Activated naive CD8-positive, alpha-beta T cell treated with anti-CD3 and anti-CD28 coated beads, Interleukin-2, amount 50 U/mL, for 24 hours (primary cell): ENCODE measurements around the gene BRIX1.
"Not testable (repeated sequence)": the region's sequence is repeated elsewhere in the genome, so short reads cannot be mapped to it uniquely, and the experiment has no call there.

ENCODE experiments used
- ATAC-seq: fragments of 150-1000 bp; cut with Tn5 transposase; one replicate; pipeline ENCODE4 v1.10.0; 2021
- DNase-seq: peaks from one replicate; pipeline ENCODE4 v3.0.0; 2021
- H3K27ac Mint-ChIP-seq: one replicate; pipeline ENCODE4 v1.8.0; 2021; ENCODE audit warnings: mild to moderate bottlenecking, mixed read lengths
- H3K27me3 Mint-ChIP-seq: one replicate; pipeline ENCODE4 v1.8.0; 2021; ENCODE audit warnings: mixed read lengths
- H3K36me3 Mint-ChIP-seq: one replicate; pipeline ENCODE4 v1.8.0; 2021; ENCODE audit warnings: low read depth, mixed read lengths
- H3K4me1 Mint-ChIP-seq: one replicate; pipeline ENCODE4 v1.8.0; 2021; ENCODE audit warnings: mixed read lengths
- H3K4me3 Mint-ChIP-seq: one replicate; pipeline ENCODE4 v1.8.0; 2021; ENCODE audit warnings: mild to moderate bottlenecking, moderate library complexity, mixed read lengths
- H3K9me3 Mint-ChIP-seq: one replicate; pipeline ENCODE4 v1.8.0; 2021; ENCODE audit warnings: mixed read lengths

The BRIX1 gene

GRCh38 chr5:34897646-34898045, 17.9 kb upstream of the BRIX1 start:
- H3K9me3 Mint-ChIP-seq = no peaks in the 10 kb centered on the region
- no peak overlapping the region for H3K27ac Mint-ChIP-seq
- no peaks in the 10 kb centered on the region for H3K4me1 Mint-ChIP-seq
- no peaks in the 10 kb centered on the region for H3K27me3 Mint-ChIP-seq
- DNase-seq (no peak), ATAC-seq (no peak)
- peaks cover 10% of the 10 kb centered on the region for H3K36me3 Mint-ChIP-seq
- H3K4me3 Mint-ChIP-seq = no peak overlapping the region

DNA sequence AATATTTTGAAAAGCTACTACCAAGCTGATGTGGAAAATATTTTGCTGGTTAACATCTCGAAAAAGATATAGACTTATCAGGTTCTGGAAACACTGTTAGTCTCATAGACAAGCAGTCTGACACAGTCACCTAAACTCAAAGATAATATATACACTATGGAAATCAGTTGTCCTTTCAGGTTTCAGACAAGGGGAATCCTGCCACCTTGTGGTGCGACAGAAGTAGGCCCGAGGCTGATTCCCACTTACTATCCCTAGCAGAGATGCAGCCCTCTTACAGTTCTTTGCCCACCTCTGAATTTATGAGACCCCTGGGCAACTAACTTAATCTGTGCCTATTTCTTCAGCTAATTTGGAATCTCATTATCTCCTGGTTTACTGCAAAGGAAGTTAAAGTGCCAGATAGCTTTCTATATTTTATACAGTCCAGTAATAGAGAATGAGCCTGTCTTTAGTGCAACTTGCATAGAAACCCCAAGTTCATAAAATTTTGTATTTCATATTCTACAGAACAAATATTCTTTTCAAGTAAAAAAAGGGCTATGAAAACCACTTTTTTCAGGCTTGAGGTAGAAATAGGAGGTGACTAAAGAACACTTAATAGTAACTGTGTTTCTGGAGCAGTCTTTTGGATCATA, 17.1 kb upstream of the BRIX1 start:
- Mint-ChIP-seq H3K4me3 (no peak overlapping the region), H3K36me3 (peaks cover 12% of the 10 kb centered on the region), H3K27ac (no peak overlapping the region), H3K4me1 (no peaks in the 10 kb centered on the region), H3K27me3 (no peaks in the 10 kb centered on the region), H3K9me3 (no peaks in the 10 kb centered on the region)
- peak; percentile 55 for DNase-seq
- ATAC-seq = peak; percentile 65

- ATAC-seq (no peak), DNase-seq (no peak)
- Mint-ChIP-seq H3K4me3 (no peak overlapping the region), H3K27me3 (no peaks in the 10 kb centered on the region), H3K27ac (no peak overlapping the region), H3K36me3 (peaks cover 16% of the 10 kb centered on the region), H3K9me3 (no peaks in the 10 kb centered on the region), H3K4me1 (no peaks in the 10 kb centered on the region)
These were observed 16.4 kb upstream of the BRIX1 start for GRCh38 chr5:34899066-34899465.

DNA sequence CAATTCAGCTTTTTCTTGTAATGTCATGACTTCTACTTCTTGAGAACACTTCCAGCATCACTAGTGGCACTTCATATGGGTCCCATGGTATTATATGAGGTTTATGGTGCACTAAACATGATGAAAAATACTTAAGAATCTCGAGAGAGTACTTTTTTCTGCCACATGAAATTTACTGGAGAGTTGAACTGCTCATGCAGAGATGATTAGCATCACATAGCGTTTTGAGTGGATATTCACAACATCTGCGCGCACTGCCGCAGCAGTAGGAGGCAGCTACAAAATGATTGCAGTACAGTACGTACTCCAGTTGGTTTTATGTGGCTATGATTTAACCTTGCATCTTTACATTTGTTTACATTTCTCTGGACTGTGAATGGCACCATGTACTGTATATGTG, 14.9 kb upstream of the BRIX1 start:
- peaks cover 23% of the 10 kb centered on the region for H3K36me3 Mint-ChIP-seq
- no peak for DNase-seq
- no peak overlapping the region for H3K27ac Mint-ChIP-seq
- H3K9me3 Mint-ChIP-seq = no peaks in the 10 kb centered on the region
- no peak overlapping the region for H3K4me3 Mint-ChIP-seq
- ATAC-seq = no peak
- H3K27me3 Mint-ChIP-seq = no peaks in the 10 kb centered on the region
- no peaks in the 10 kb centered on the region for H3K4me1 Mint-ChIP-seq

DNA sequence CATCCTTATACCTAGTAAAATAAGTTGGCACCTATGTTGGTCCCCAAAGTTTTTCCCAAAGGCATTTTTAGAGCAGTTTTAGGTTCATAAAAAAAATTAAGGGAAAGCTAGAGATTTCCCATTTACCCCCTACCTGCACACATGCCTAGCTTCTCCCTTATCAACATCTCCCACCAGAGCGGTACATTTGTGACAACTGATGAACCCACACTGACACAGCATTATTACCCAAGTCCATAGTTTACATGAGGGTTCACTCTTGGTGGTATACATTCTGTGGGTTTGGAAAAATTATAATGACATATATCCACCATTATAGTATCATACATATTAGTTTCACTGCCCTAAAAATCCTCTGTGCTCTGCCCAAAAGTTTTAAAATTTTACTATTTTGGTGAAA, 12.3 kb upstream of the BRIX1 start:
- H3K4me3 Mint-ChIP-seq = no peak overlapping the region
- ATAC-seq (no peak), DNase-seq (no peak)
- peak overlapping the region; percentile 21 for H3K27ac Mint-ChIP-seq
- H3K4me1 Mint-ChIP-seq = no peaks in the 10 kb centered on the region
- no peaks in the 10 kb centered on the region for H3K27me3 Mint-ChIP-seq
- H3K36me3 Mint-ChIP-seq = peaks cover 17% of the 10 kb centered on the region
- no peaks in the 10 kb centered on the region for H3K9me3 Mint-ChIP-seq

DNA sequence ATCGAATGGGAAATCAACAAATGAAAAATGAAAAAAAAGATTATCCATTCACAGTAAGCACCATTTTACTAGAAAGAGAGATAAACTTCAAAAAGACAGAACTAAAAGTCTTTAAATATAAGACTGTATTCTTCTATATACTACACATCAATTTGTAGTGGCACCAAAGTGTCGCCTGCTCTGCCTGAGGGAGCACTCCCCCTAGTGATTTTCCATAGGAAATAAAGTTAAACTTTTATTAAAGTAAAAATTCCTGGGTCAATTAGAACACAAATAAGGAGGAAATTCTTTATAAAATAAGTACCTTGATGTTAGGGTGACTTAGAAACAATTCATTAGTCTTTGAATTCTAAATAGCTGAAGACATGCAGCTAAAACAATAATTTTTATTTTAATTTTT, 9.9 kb upstream of the BRIX1 start:
- H3K27me3 Mint-ChIP-seq = no peaks in the 10 kb centered on the region
- ATAC-seq (no peak), DNase-seq (no peak)
- no peaks in the 10 kb centered on the region for H3K4me1 Mint-ChIP-seq
- no peaks in the 10 kb centered on the region for H3K9me3 Mint-ChIP-seq
- peaks cover 34% of the 10 kb centered on the region for H3K36me3 Mint-ChIP-seq
- H3K4me3 Mint-ChIP-seq = no peak overlapping the region
- H3K27ac Mint-ChIP-seq = no peak overlapping the region

DNA sequence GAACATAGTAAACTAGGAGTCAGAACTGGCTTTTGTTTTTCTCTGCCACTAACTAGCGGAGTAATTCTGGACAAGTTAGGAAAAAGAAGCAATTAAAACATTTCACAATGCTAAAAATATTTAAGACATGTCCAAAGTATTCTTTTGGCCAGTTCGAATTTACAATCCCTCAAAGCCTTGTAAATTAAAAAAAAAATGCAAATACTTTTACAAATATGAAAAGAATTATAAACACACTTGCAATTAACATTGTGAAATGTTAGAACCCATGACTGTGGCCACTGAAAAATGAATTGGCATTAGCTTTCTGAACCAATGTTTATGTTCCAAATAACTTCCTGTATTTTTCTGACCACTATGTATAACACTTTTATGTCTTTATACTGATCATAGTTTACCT, 2.4 kb upstream of the BRIX1 start:
- Mint-ChIP-seq H3K27ac (no peak overlapping the region), H3K4me3 (no peak overlapping the region), H3K36me3 (peaks cover 53% of the 10 kb centered on the region), H3K4me1 (peaks cover 30% of the 10 kb centered on the region), H3K27me3 (no peaks in the 10 kb centered on the region), H3K9me3 (no peaks in the 10 kb centered on the region)
- DNase-seq (no peak), ATAC-seq (no peak)

GRCh38 chr5:34914671-34915138, 806 bp upstream of the BRIX1 start:
- H3K27ac Mint-ChIP-seq = no peak overlapping the region
- peaks cover 47% of the 10 kb centered on the region for H3K36me3 Mint-ChIP-seq
- H3K9me3 Mint-ChIP-seq = no peaks in the 10 kb centered on the region
- H3K4me3 Mint-ChIP-seq = no peak overlapping the region
- DNase-seq = peak; percentile 14
- peaks cover 35% of the 10 kb centered on the region for H3K4me1 Mint-ChIP-seq
- no peaks in the 10 kb centered on the region for H3K27me3 Mint-ChIP-seq
- ATAC-seq = no peak

GRCh38 chr5:34915856-34916192, 313 bp downstream of the BRIX1 start:
- H3K36me3 Mint-ChIP-seq = peaks cover 48% of the 10 kb centered on the region
- no peak overlapping the region for H3K27ac Mint-ChIP-seq
- peaks cover 40% of the 10 kb centered on the region for H3K4me1 Mint-ChIP-seq
- H3K27me3 Mint-ChIP-seq = no peaks in the 10 kb centered on the region
- H3K9me3 Mint-ChIP-seq = no peaks in the 10 kb centered on the region
- ATAC-seq (no peak), DNase-seq (no peak)
- no peak overlapping the region for H3K4me3 Mint-ChIP-seq

GRCh38 chr5:34916518-34916917, 1.0 kb downstream of the BRIX1 start:
- no peak overlapping the region for H3K4me3 Mint-ChIP-seq
- no peak overlapping the region for H3K27ac Mint-ChIP-seq
- DNase-seq = no peak
- no peak for ATAC-seq
- no peaks in the 10 kb centered on the region for H3K9me3 Mint-ChIP-seq
- peaks cover 45% of the 10 kb centered on the region for H3K4me1 Mint-ChIP-seq
- no peaks in the 10 kb centered on the region for H3K27me3 Mint-ChIP-seq
- peaks cover 48% of the 10 kb centered on the region for H3K36me3 Mint-ChIP-seq

GRCh38 chr5:34918025-34918424, 2.5 kb downstream of the BRIX1 start:
- no peaks in the 10 kb centered on the region for H3K9me3 Mint-ChIP-seq
- H3K27me3 Mint-ChIP-seq = no peaks in the 10 kb centered on the region
- ATAC-seq = no peak
- no peak overlapping the region for H3K4me3 Mint-ChIP-seq
- peaks cover 50% of the 10 kb centered on the region for H3K4me1 Mint-ChIP-seq
- no peak for DNase-seq
- peak overlapping the region; percentile 12 for H3K27ac Mint-ChIP-seq
- peaks cover 51% of the 10 kb centered on the region for H3K36me3 Mint-ChIP-seq

DNA sequence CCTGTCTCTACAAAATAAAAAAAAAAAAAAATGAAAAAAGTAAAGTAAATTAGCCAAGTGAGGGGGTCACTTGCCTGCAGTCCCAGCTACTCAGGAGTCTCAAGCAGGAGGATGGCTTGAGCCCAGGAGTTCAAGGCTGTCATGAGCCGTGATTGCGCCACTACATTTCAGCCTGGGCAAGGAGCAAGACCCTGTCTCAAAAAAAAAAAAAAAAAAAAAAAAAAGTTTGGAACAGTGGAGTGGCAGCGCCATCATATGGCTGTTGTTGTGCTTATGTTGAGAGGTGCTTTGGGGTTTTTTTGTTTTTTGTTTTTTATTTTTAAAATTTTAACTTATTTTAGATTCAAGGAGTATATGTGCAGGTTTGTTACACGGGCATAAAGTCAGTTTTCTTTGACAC, 3.6 kb downstream of the BRIX1 start:
- H3K4me3 Mint-ChIP-seq = no peak overlapping the region
- DNase-seq = no peak

DNA sequence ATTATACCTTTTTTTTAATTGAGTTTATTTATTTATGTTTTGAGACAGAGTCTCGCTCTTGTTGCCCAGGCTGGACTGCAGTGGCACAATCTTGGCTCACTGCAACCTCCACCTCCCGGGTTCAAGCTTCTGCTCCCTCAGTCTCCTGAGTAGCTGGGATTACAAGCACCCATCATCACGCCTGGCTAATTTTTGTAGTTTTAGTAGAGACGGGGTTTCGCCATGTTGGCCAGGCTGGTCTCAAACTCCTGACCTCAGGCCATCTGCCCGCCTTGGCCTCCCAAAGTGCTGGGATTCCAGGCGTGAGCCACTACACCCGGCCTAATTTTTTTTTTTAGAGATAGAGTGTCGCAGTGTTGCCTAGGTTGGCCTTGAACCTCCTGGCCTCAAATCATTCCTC, 7.7 kb downstream of the BRIX1 start:
- Mint-ChIP-seq H3K4me3 (peak overlapping the region; percentile 56), H3K4me1 (peaks cover 53% of the 10 kb centered on the region), H3K27ac (peak overlapping the region; percentile 88), H3K36me3 (peaks cover 65% of the 10 kb centered on the region)
- ATAC-seq, H3K27me3 Mint-ChIP-seq, H3K9me3 Mint-ChIP-seq, DNase-seq: not testable (repeated sequence)

More for the DNA sequence above, 3.6 kb downstream of the BRIX1 start:
- no peaks in the 10 kb centered on the region for H3K27me3 Mint-ChIP-seq
- no peak for ATAC-seq
- no peaks in the 10 kb centered on the region for H3K9me3 Mint-ChIP-seq
- peak overlapping the region; percentile 69 for H3K27ac Mint-ChIP-seq
- H3K4me1 Mint-ChIP-seq = peaks cover 51% of the 10 kb centered on the region
- H3K36me3 Mint-ChIP-seq = peaks cover 52% of the 10 kb centered on the region

GRCh38 chr5:34923694-34924461, 8.4 kb downstream of the BRIX1 start:
- peak overlapping the region; percentile 88 for H3K27ac Mint-ChIP-seq
- peaks cover 61% of the 10 kb centered on the region for H3K36me3 Mint-ChIP-seq
- peak overlapping the region; percentile 56 for H3K4me3 Mint-ChIP-seq
- DNase-seq (no peak), ATAC-seq (peak; percentile 96)
- H3K9me3 Mint-ChIP-seq = no peaks in the 10 kb centered on the region
- no peaks in the 10 kb centered on the region for H3K27me3 Mint-ChIP-seq
- H3K4me1 Mint-ChIP-seq = peaks cover 54% of the 10 kb centered on the region

DNA sequence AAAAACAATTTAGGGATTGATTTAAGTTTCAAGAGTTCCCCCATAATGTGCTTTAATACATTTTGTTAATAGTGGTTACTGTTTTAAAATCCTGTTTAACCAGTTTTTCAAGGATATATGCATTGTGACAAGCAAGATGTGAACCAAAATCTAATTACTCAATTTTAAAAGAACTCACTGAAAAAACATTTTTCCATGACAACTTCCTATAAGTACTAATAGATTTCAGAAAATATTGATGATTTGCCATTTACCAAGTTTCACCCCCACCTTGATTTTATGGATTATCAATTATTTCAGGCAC, 8.9 kb downstream of the BRIX1 start:
- Mint-ChIP-seq H3K9me3 (no peaks in the 10 kb centered on the region), H3K4me1 (peaks cover 57% of the 10 kb centered on the region), H3K4me3 (no peak overlapping the region), H3K27me3 (no peaks in the 10 kb centered on the region), H3K36me3 (peaks cover 64% of the 10 kb centered on the region), H3K27ac (peak overlapping the region; percentile 88)
- no peak for ATAC-seq
- no peak for DNase-seq
